Fibroblast of skin of left quadriceps (primary cell): ENCODE data around the gene PAMR1.

Source experiments
- DNase-seq, 2 experiments: peaks; one replicate each; pipeline ENCODE4 v3.0.0-alpha.2; 2013; ENCODE audit warnings: low read depth in 2 of 2

The PAMR1 gene

GRCh38 chr11:35496416-35496815 lies 29.0 kb downstream of the PAMR1 start:
- no peak for DNase-seq

- DNase-seq: no peak
Observed at GRCh38 chr11:35494957-35495490, 30.4 kb downstream of the PAMR1 start.

- DNase-seq: peak; percentile 97
Observed at GRCh38 chr11:35491231-35491871, 34.1 kb downstream of the PAMR1 start.

- no peak for DNase-seq
Observed at GRCh38 chr11:35488117-35488516, 37.3 kb downstream of the PAMR1 start.

- peak in 1 of 2 experiments; percentile 38 for DNase-seq
Observed at GRCh38 chr11:35487532-35488078, 37.8 kb downstream of the PAMR1 start.

- no peak for DNase-seq
Observed at GRCh38 chr11:35486934-35487333, 38.5 kb downstream of the PAMR1 start.

- DNase-seq: no peak
Observed at GRCh38 chr11:35486446-35486845, 39.0 kb downstream of the PAMR1 start.

GRCh38 chr11:35485656-35486322 lies 39.6 kb downstream of the PAMR1 start:
- DNase-seq: peak; percentile 61 to 67

- DNase-seq: peak; percentile 44 to 48
Observed at GRCh38 chr11:35484435-35484834, 41.0 kb downstream of the PAMR1 start.

GRCh38 chr11:35483131-35483820 lies 42.1 kb downstream of the PAMR1 start:
- DNase-seq: peak; percentile 70

- DNase-seq: no peak
Observed at GRCh38 chr11:35479731-35480130, 45.7 kb downstream of the PAMR1 start.

- no peak for DNase-seq
Observed at GRCh38 chr11:35478471-35479091, 46.8 kb downstream of the PAMR1 start.

GRCh38 chr11:35477901-35478300 lies 47.5 kb downstream of the PAMR1 start:
- no peak for DNase-seq

- no peak for DNase-seq
Observed at GRCh38 chr11:35474688-35475087, 50.7 kb downstream of the PAMR1 start.

- no peak for DNase-seq
Observed at GRCh38 chr11:35473795-35474374, 51.5 kb downstream of the PAMR1 start.

GRCh38 chr11:35470616-35471015 lies 54.8 kb downstream of the PAMR1 start:
- DNase-seq: no peak

GRCh38 chr11:35466058-35466457 lies 59.4 kb downstream of the PAMR1 start:
- DNase-seq: no peak

GRCh38 chr11:35464308-35464707 lies 61.1 kb downstream of the PAMR1 start:
- no peak for DNase-seq

GRCh38 chr11:35463331-35463751 lies 62.1 kb downstream of the PAMR1 start:
- no peak for DNase-seq

GRCh38 chr11:35461917-35462538 lies 63.4 kb downstream of the PAMR1 start:
- no peak for DNase-seq

GRCh38 chr11:35459489-35459888 lies 65.9 kb downstream of the PAMR1 start:
- DNase-seq: no peak
